K562 (cell line): ENCODE data around the gene DTX4.

Experiments used
- MXI1 ChIP-seq: IDR thresholded peaks from 2 replicates; pipeline ENCODE4 v1.6.1; 2011; ENCODE audit warnings: low read depth, mild to moderate bottlenecking, improper control_type of control experiment, low read length
- PCBP2 ChIP-seq: fragments of 200-400 bp; formaldehyde crosslinking; IDR thresholded peaks from 2 replicates; pipeline ENCODE4 v1.6.1; 2018; ENCODE audit warnings: low read length, low read depth, mild to moderate bottlenecking, moderate library complexity; ENCODE audit not compliant: poor library complexity, severe bottlenecking
- PML ChIP-seq: IDR thresholded peaks from 2 replicates; pipeline ENCODE4 v1.6.1; 2012; ENCODE audit warnings: low read length, inconsistent platforms
- TOE1 ChIP-seq, 2 experiments: fragments of 450-650 bp in 1 of 2; sonication (generic) in 1 of 2; formaldehyde crosslinking in 1 of 2; IDR thresholded peaks; 2 replicates each; pipeline versions ENCODE4 v1.7.1 to v1.8.0; 2016 to 2022; ENCODE audit warnings: borderline replicate concordance in 2 of 2, mild to moderate bottlenecking in 2 of 2, antibody characterized with exemption in 1 of 2, inconsistent platforms in 1 of 2, low read depth in 1 of 2, missing genetic modification reagents in 1 of 2, moderate library complexity in 1 of 2
- ZFP36 ChIP-seq: fragments of 150-350 bp; IDR thresholded peaks from 2 replicates; pipeline ENCODE4 v1.6.1; 2018; ENCODE audit warnings: low read length, low read depth; ENCODE audit not compliant: partially characterized antibody
- ZFX ChIP-seq: sonication (generic); formaldehyde crosslinking; IDR thresholded peaks from 2 replicates; pipeline ENCODE4 v1.8.0; 2022; ENCODE audit warnings: mild to moderate bottlenecking, missing genetic modification reagents, moderate library complexity

DNA sequence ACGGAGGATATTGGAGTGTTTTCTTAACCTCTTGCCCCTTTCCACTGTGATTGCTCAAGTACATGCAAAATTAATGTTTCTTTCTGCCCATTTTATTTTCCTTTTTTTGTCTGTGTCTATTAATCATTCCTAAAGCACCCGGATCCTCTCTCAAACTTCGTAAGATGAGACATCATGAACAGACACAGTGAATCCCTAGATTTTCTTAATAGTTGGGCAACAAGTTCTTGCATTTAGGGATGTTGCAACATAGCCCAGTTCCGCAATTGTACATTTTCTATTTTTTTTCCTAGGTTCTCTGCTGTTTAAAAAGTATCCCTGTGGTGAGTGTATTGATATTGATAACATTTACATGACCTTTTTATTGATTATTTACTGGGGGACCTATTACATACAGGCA, 26.4 kb upstream of the DTX4 start:
- TF ChIP-seq ZFX (CRISPR knock-in tag) (no peak), MXI1 (no peak), PCBP2 (no peak), PML (no peak), TOE1 (IDR thresholded peaks at IDR 0.05; ENCODE audit: borderline replicate concordance) (no peak), TOE1 (CRISPR knock-in tag; IDR thresholded peaks at IDR 0.05; ENCODE audit: borderline replicate concordance, low read depth) (no peak), ZFP36 (no peak)
